ENCODE data around the gene EPHB2.

DNA sequence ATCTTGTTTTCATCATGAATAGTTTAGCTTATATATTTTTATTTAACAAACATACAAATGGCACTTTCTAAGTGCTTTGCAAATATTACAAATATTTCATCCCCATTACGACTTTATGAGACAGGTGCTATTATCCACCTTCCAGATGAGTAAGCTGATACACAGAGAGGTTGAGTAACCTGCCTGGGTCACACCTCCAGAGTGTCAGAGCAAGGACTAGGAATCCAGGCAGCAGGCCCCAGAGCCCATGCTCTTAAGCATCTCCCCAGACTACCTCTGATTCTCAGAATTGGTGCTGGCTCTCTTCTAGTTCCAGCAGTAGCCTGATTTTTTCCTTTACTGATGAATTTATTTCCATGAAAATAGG lies 40.0 kb downstream of the EPHB2 start:
- TF ChIP-seq POLR2AphosphoS5 (IDR thresholded peaks at IDR 0.05) = no peak
- TF ChIP-seq, protein P1, sequence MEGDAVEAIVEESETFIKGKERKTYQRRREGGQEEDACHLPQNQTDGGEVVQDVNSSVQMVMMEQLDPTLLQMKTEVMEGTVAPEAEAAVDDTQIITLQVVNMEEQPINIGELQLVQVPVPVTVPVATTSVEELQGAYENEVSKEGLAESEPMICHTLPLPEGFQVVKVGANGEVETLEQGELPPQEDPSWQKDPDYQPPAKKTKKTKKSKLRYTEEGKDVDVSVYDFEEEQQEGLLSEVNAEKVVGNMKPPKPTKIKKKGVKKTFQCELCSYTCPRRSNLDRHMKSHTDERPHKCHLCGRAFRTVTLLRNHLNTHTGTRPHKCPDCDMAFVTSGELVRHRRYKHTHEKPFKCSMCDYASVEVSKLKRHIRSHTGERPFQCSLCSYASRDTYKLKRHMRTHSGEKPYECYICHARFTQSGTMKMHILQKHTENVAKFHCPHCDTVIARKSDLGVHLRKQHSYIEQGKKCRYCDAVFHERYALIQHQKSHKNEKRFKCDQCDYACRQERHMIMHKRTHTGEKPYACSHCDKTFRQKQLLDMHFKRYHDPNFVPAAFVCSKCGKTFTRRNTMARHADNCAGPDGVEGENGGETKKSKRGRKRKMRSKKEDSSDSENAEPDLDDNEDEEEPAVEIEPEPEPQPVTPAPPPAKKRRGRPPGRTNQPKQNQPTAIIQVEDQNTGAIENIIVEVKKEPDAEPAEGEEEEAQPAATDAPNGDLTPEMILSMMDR (IDR thresholded peaks at IDR 0.05) = no peak

Measured in suprapubic skin (tissue), 3 donors.